ENCODE results near the gene CD58.

CD58 gene

GRCh38 chr1:116531917-116532316 lies 38.9 kb downstream of the CD58 start:
- no peak for TF ChIP-seq CTCF (IDR thresholded peaks at IDR 0.05; ENCODE audit: borderline replicate concordance, insufficient read depth, low read depth, low read length)
- H3K4me3 ChIP-seq (ENCODE audit: low read depth, low read length), result no peak overlapping the region

GRCh38 chr1:116529681-116530080 lies 41.1 kb downstream of the CD58 start:
- TF ChIP-seq CTCF (IDR thresholded peaks at IDR 0.05; ENCODE audit: borderline replicate concordance, insufficient read depth, low read depth, low read length), result no peak
- H3K4me3 ChIP-seq (ENCODE audit: low read depth, low read length), result no peak overlapping the region

- no peak for TF ChIP-seq CTCF (IDR thresholded peaks at IDR 0.05; ENCODE audit: borderline replicate concordance, insufficient read depth, low read depth, low read length)
- no peak overlapping the region for H3K4me3 ChIP-seq (ENCODE audit: low read depth, low read length)
Observed at GRCh38 chr1:116529199-116529631, 41.6 kb downstream of the CD58 start.

GRCh38 chr1:116528329-116529083 lies 42.3 kb downstream of the CD58 start:
- TF ChIP-seq CTCF (IDR thresholded peaks at IDR 0.05; ENCODE audit: borderline replicate concordance, insufficient read depth, low read depth, low read length), result no peak
- H3K4me3 ChIP-seq (ENCODE audit: low read depth, low read length), result no peak overlapping the region

- no peak overlapping the region for H3K4me3 ChIP-seq (ENCODE audit: low read depth, low read length)
- no peak for TF ChIP-seq CTCF (IDR thresholded peaks at IDR 0.05; ENCODE audit: borderline replicate concordance, insufficient read depth, low read depth, low read length)
Observed at GRCh38 chr1:116525440-116525839, 45.4 kb downstream of the CD58 start.

DNA sequence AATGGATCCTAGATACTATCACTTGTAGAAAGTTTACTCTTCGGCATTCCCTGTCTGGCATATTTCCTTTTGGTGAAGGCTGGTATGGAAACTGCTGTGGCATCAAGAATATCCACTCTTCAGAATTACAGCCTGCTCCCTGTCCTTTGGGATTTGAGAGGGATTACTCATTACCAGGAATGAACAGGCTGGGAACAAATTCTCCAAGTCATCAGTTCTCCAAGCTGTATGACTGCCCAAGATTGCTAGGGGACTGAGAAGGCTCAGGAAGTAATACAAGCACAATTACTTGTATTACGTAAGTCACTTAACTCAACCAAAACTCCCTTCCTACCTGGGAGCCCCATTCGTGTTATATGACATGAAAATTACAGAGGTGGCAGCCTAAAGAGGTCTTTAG lies 49.6 kb downstream of the CD58 start:
- TF ChIP-seq CTCF (IDR thresholded peaks at IDR 0.05; ENCODE audit: borderline replicate concordance, insufficient read depth, low read depth, low read length), result no peak

DNA sequence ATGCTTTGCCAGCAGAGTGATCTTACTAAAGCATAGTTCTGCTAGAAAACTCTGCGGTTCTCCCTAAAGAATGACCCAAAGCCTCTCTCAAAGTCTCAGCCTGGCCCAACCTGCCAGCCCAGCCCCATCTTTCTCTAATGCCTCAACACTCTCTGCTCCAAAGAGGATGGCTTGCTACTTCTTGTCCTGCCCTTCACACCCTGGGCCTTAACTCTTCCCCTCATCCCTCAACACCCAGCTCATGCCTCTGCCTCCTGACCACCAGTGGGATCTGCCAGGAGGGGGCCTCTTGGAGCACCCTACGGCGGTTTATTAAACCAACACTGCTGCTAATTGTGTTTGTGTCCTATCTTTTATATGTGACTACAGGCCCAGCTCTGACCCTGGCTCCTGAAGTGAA lies 52.4 kb downstream of the CD58 start:
- no peak for TF ChIP-seq CTCF (IDR thresholded peaks at IDR 0.05; ENCODE audit: borderline replicate concordance, insufficient read depth, low read depth, low read length)
- no peak overlapping the region for H3K4me3 ChIP-seq (ENCODE audit: low read depth, low read length)

More for the DNA sequence above, 49.6 kb downstream of the CD58 start:
- no peak overlapping the region for H3K4me3 ChIP-seq (ENCODE audit: low read depth, low read length)

All from GM12875 (cell line).